ENCODE results near the gene SCAMP5.

DNA sequence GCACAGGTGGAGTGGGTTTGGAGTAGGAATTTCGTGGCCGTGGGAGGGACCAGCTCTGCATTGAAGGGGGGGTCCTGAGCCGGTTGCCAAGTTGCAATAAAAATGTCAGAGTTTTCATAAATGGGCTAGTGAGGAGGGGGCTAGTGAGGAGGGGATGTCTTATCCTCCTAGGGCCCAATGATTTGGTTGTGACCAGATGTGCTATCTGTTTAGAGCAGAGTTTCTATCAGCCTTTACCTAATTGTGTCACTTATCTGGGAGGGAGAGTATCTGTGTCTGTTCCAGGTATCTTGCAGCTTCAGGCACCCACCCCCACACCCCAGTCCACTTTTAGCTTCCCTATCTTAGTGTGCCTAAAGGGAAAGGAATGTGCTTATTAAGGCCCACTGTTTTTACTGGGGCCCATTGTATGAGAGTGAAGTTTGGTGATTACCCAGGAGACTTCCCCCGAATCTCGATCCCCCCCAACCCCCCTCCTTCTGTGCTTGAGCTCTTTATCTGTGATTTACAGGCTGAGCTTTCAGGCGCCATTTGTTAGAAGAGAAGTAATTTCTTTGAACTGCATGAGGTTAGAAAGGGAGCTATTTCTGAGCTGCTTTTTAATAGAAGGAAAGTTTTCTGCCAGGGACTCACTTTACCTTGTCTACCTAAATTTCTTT lies 70.6 kb downstream of the SCAMP5 start:
- TF ChIP-seq EP300 (IDR thresholded peaks at IDR 0.05; ENCODE audit: low read depth) = no peak
- TF ChIP-seq, protein P1, sequence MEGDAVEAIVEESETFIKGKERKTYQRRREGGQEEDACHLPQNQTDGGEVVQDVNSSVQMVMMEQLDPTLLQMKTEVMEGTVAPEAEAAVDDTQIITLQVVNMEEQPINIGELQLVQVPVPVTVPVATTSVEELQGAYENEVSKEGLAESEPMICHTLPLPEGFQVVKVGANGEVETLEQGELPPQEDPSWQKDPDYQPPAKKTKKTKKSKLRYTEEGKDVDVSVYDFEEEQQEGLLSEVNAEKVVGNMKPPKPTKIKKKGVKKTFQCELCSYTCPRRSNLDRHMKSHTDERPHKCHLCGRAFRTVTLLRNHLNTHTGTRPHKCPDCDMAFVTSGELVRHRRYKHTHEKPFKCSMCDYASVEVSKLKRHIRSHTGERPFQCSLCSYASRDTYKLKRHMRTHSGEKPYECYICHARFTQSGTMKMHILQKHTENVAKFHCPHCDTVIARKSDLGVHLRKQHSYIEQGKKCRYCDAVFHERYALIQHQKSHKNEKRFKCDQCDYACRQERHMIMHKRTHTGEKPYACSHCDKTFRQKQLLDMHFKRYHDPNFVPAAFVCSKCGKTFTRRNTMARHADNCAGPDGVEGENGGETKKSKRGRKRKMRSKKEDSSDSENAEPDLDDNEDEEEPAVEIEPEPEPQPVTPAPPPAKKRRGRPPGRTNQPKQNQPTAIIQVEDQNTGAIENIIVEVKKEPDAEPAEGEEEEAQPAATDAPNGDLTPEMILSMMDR (IDR thresholded peaks at IDR 0.05) = no peak
